GM12878 (cell line): ENCODE measurements around the gene RCL1. TPM values are rescaled to one million over a fixed set of nuclear protein-coding genes. Genes with fewer than 3 reads are reported as not detected.
A peak's percentile ranks its signal among the peaks of the same experiment; 100 is the strongest.

Experiments used
- ATAC-seq: fragments of 200-7000 bp; cut with Tn5 transposase; 3 replicates; pipeline ENCODE4 v1.9.1; 2020; ENCODE audit warnings: mild to moderate bottlenecking, moderate library complexity
- BruUV-seq: library from RNA; stranded (reverse); fragments of 400-500 nt; replicated peaks from 2 replicates; lab custom pipeline; 2021; lab: Mats Ljungman, UMichigan
- CTCF ChIA-PET: fragments of 300-600 bp; sonication (Branson Sonifier 250); formaldehyde crosslinking; extraction: SDS; loops from one replicate; lab custom pipeline; 2021; ENCODE audit warnings: inconsistent platforms; lab: Yijun Ruan, JAX
- POLR2A ChIA-PET: fragments of 350-600 bp; formaldehyde crosslinking; extraction: SDS; loops from one replicate; lab custom pipeline; 2021; ENCODE audit warnings: inconsistent platforms; lab: Charles Lee
- RAD21 ChIA-PET: fragments of 300-600 bp; sonication (Branson Sonifier 250); formaldehyde crosslinking; loops from one replicate; lab custom pipeline; 2023; ENCODE audit warnings: antibody characterized with exemption; ENCODE audit not compliant: unreplicated experiment; lab: Charles Lee
- SMC1A ChIA-PET: fragments of 300-600 bp; sonication (Branson Sonifier 250); formaldehyde crosslinking; loops from one replicate; lab custom pipeline; 2023; ENCODE audit not compliant: unreplicated experiment, uncharacterized antibody; lab: Charles Lee
- DNase-seq: peaks from one replicate; pipeline ENCODE4 v3.0.0-alpha.2; 2011; ENCODE audit warnings: low read depth, low spot score
- FAIRE-seq: peaks from 3 replicates; lab custom pipeline; 2011; peaks lifted over from hg19 to GRCh38; lab: Jason Lieb, UNC
- H2AFZ ChIP-seq: 2 replicates; pipeline ENCODE4 v1.6.0; 2011; ENCODE audit warnings: low read depth, low read length, control low read depth; ENCODE audit not compliant: control insufficient read depth
- H3K27ac ChIP-seq: 2 replicates; pipeline ENCODE4 v1.5.1; 2011; ENCODE audit warnings: control low read depth; ENCODE audit not compliant: control insufficient read depth, insufficient read depth
- H3K27me3 ChIP-seq, 2 experiments: replicated peaks in 1 of 2; 2 replicates each; pipeline versions ENCODE4 v1.6.0 to v1.6.1; 2011; ENCODE audit warnings: low read length in 1 of 2; ENCODE audit not compliant: control insufficient read depth in 2 of 2, insufficient read depth in 2 of 2
- H3K36me3 ChIP-seq, 2 experiments: 2 replicates each; pipeline ENCODE4 v1.5.1; 2011; ENCODE audit warnings: low read length in 1 of 2; ENCODE audit not compliant: control insufficient read depth in 2 of 2, insufficient read depth in 2 of 2
- H3K4me1 ChIP-seq: 2 replicates; pipeline ENCODE4 v1.6.1; 2011; ENCODE audit warnings: mild to moderate bottlenecking, low read length, moderate library complexity, mixed read lengths; ENCODE audit not compliant: control insufficient read depth, insufficient read depth
- H3K4me2 ChIP-seq: 2 replicates; pipeline ENCODE4 v1.6.0; 2011; ENCODE audit warnings: control low read depth; ENCODE audit not compliant: control insufficient read depth, insufficient read depth
- H3K4me3 ChIP-seq: fragments of 200-600 bp; sonication (generic); 2 replicates; pipeline ENCODE4 v1.5.1; 2016
- H3K79me2 ChIP-seq: 2 replicates; pipeline ENCODE4 v1.6.0; 2011; ENCODE audit warnings: low read length; ENCODE audit not compliant: control insufficient read depth, insufficient read depth
- H3K9ac ChIP-seq: 2 replicates; pipeline ENCODE4 v1.8.0; 2011; ENCODE audit warnings: low read length, control low read depth, mixed read lengths; ENCODE audit not compliant: control insufficient read depth, insufficient read depth
- H3K9me3 ChIP-seq: replicated peaks from 3 replicates; pipeline ENCODE4 v1.5.1; 2011; ENCODE audit warnings: mild to moderate bottlenecking, low read length; ENCODE audit not compliant: control insufficient read depth, insufficient read depth
- H4K20me1 ChIP-seq: 2 replicates; pipeline ENCODE4 v1.6.0; 2011; ENCODE audit not compliant: control insufficient read depth, insufficient read depth
- LARP7 ChIP-seq: fragments of 450-650 bp; IDR thresholded peaks from 2 replicates; pipeline ENCODE4 v1.6.1; 2017; ENCODE audit warnings: mild to moderate bottlenecking
- NR2C1 ChIP-seq: fragments of 450-650 bp; IDR thresholded peaks from 2 replicates; pipeline ENCODE4 v1.6.1; 2017; ENCODE audit warnings: antibody characterized with exemption, mild to moderate bottlenecking, moderate library complexity
- PAX8 ChIP-seq: fragments of 450-650 bp; IDR thresholded peaks from 2 replicates; pipeline ENCODE4 v1.6.1; 2017; ENCODE audit warnings: mild to moderate bottlenecking, moderate library complexity
- POLR2AphosphoS2 ChIP-seq: IDR thresholded peaks from 2 replicates; pipeline ENCODE4 v1.6.1; 2011; ENCODE audit warnings: low read depth, mild to moderate bottlenecking, low read length, improper control_type of control experiment, moderate library complexity
- RBBP5 ChIP-seq: fragments of 200-600 bp; sonication (generic); conservative IDR thresholded peaks from 2 replicates; pipeline ENCODE4 v1.6.1; 2016
- RFX5 ChIP-seq: IDR thresholded peaks from 2 replicates; pipeline ENCODE4 v1.6.1; 2011; ENCODE audit warnings: low read depth, low read length, improper control_type of control experiment
- SMAD5 ChIP-seq: IDR thresholded peaks from 2 replicates; pipeline ENCODE4 v1.6.1; 2016; ENCODE audit warnings: antibody characterized with exemption, low read depth
- WGBS: methylation state at CpG from one replicate; pipeline ENCODE4 v1.1.6; 2016; ENCODE audit warnings: low lambda C conversion rate; ENCODE audit not compliant: insufficient replicate concordance, insufficient coverage; ENCODE audit errors: missing lambda C conversion rate; 5-methylcytosine and 5-hydroxymethylcytosine counted together
- in situ Hi-C: fragments of 300-500 bp; cut with MboI; formaldehyde crosslinking; loops from 9 replicates; pipeline ENCODE4 v1.14.3; 2018; ENCODE audit warnings: mixed read lengths
- intact Hi-C: fragments of 100-400 bp; cut with micrococcal nuclease; formaldehyde crosslinking; loops from one replicate; pipeline ENCODE4 v1.14.2; 2022; ENCODE audit not compliant: unreplicated experiment
- polyA plus RNA-seq, 11 experiments: library from polyadenylated mRNA; depleted of rRNA in 4 of 11; unstranded in 6 of 11; stranded (reverse) in 5 of 11; fragments of >200 nt; fragmentation: Nextera tagmentation in 4 of 11; fragmentation: Illumina TruSeq in 1 of 11; extraction: Ambion mirVana in 4 of 11; extraction: Trizol in 1 of 11; gene quantifications; 1 replicate in 1 of 11; 2 replicates in 10 of 11; pipeline versions ENCODE4 v1.2.1 to v1.2.3, GENCODE V29; 2011 to 2016; ENCODE audit warnings: inconsistent platforms in 2 of 11, missing spikeins in 2 of 11, low read depth in 1 of 11
- total RNA-seq, 4 experiments: library from RNA; depleted of rRNA in 3 of 4; stranded (reverse); fragments of >200 nt in 3 of 4; fragmentation: Illumina TruSeq in 1 of 4; extraction: Trizol in 1 of 4; gene quantifications; 2 replicates each; pipeline versions ENCODE4 v1.2.1 to v1.2.3, GENCODE V29; 2013 to 2021
- TF ChIP-seq, protein P1 (sequence below): IDR thresholded peaks from 2 replicates; pipeline ENCODE4 v1.6.1; 2012; ENCODE audit warnings: improper control_type of control experiment, low read depth, low read length; ENCODE audit not compliant: insufficient replicate concordance

Gene RCL1
- total and polyA plus RNA-seq, 10 of the 15 experiments (the other 5 are each of a cell fraction or from before 2014, with no cell fraction given): 21.1 to 46.8 (median 30.5) TPM

DNA sequence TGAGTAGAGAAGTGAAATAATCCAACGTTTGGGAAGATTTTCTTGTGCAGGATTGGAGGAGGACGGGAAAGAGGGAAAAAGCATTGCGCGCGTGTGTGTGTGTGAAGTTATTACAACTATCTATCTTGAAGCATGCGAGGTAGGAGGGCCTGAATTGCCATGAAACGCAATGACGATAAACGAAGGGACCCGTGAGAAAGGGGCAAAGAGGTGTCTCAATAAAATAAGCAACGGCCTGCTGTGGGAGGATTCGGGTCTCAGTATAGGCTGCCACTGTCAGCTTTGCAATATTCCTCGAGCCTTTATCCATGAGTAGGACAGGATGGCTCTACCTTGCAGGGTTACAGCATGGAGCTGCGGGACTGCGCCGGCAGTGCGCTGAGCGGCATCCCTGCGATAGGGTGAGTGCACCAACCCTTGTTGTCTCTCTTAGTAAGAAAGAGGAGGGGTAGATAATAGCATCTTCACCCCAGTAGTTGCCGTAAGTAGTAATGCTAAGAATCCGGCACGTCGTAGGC is 631 bp upstream of the RCL1 start:
- no peaks in the 10 kb centered on the region for H3K27me3 ChIP-seq
- ChIA-PET RAD21 (interaction anchor here (0.6 to 4.6 kb wide), 13 partner anchors 23 to 836 kb away, joined by 3 to 44 read pairs (median 7); partner anchors contain the start of genes JAK2 and RIC1), SMC1A (interaction anchor here (1.2 to 3.5 kb wide), 9 partner anchors 20 to 197 kb away, joined by 3 to 21 read pairs (median 9); partner anchors contain the start of gene JAK2), CTCF (interaction anchor here (0.6 to 0.9 kb wide), 2 partner anchors 132 to 181 kb away, joined by 3 read pairs; no protein-coding TSS in a partner anchor), POLR2A (interaction anchor here (0.5 to 2.2 kb wide), 11 partner anchors 10 to 794 kb away, joined by 3 to 9 read pairs (median 4); no protein-coding TSS in a partner anchor)
- no peaks in the 10 kb centered on the region for H4K20me1 ChIP-seq
- no peak for DNase-seq
- no TSS peak for BruUV-seq
- intact Hi-C loops: loop anchor here (2.0 to 10.0 kb wide), 2 partner anchors 29 to 193 kb away; partner anchors contain the start of gene JAK2
- H3K79me2 ChIP-seq: peaks cover 44% of the 10 kb centered on the region
- H3K9me3 ChIP-seq: no peaks in the 10 kb centered on the region; the same call in 2 of the 3 replicates
- no peak for FAIRE-seq
- TF ChIP-seq, protein P1, sequence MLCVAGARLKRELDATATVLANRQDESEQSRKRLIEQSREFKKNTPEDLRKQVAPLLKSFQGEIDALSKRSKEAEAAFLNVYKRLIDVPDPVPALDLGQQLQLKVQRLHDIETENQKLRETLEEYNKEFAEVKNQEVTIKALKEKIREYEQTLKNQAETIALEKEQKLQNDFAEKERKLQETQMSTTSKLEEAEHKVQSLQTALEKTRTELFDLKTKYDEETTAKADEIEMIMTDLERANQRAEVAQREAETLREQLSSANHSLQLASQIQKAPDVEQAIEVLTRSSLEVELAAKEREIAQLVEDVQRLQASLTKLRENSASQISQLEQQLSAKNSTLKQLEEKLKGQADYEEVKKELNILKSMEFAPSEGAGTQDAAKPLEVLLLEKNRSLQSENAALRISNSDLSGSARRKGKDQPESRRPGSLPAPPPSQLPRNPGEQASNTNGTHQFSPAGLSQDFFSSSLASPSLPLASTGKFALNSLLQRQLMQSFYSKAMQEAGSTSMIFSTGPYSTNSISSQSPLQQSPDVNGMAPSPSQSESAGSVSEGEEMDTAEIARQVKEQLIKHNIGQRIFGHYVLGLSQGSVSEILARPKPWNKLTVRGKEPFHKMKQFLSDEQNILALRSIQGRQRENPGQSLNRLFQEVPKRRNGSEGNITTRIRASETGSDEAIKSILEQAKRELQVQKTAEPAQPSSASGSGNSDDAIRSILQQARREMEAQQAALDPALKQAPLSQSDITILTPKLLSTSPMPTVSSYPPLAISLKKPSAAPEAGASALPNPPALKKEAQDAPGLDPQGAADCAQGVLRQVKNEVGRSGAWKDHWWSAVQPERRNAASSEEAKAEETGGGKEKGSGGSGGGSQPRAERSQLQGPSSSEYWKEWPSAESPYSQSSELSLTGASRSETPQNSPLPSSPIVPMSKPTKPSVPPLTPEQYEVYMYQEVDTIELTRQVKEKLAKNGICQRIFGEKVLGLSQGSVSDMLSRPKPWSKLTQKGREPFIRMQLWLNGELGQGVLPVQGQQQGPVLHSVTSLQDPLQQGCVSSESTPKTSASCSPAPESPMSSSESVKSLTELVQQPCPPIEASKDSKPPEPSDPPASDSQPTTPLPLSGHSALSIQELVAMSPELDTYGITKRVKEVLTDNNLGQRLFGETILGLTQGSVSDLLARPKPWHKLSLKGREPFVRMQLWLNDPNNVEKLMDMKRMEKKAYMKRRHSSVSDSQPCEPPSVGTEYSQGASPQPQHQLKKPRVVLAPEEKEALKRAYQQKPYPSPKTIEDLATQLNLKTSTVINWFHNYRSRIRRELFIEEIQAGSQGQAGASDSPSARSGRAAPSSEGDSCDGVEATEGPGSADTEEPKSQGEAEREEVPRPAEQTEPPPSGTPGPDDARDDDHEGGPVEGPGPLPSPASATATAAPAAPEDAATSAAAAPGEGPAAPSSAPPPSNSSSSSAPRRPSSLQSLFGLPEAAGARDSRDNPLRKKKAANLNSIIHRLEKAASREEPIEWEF: no peak
- no peak for TF ChIP-seq NR2C1
- TF ChIP-seq RBBP5: no peak
- no peak for TF ChIP-seq RFX5
- 0 out of 2 replicates have a peak, but pooled peaks have one; percentile 4 for TF ChIP-seq SMAD5
- TF ChIP-seq PAX8: no peak
- 0 out of 2 replicates have a peak, but pooled peaks have one; percentile 67 for TF ChIP-seq LARP7
- no peak for TF ChIP-seq POLR2AphosphoS2
- H3K4me1 ChIP-seq: peaks cover 1% of the 10 kb centered on the region; the same call in 1 of the 2 replicates
- peak; percentile 41 for ATAC-seq
- peak overlapping the region; percentile 96 for H2AFZ ChIP-seq
- in situ Hi-C loops: no loop called here
- H3K9ac ChIP-seq: peak overlapping the region; percentile 38
- WGBS: 9% methylated on average over 23 of the region's 23 CpGs
- peak overlapping the region; percentile 79 for H3K4me3 ChIP-seq
- peak overlapping the region; percentile 98 for H3K4me2 ChIP-seq
- no peaks in the 10 kb centered on the region for H3K36me3 ChIP-seq
- H3K27ac ChIP-seq: no peak overlapping the region
